ENCODE data around the gene KIF16B.

The KIF16B gene

GRCh38 chr20:16272780-16273360 is 300.4 kb downstream of the KIF16B start:
- no peak overlapping the region for H3K4me3 ChIP-seq (ENCODE audit: low read depth, low read length)
- no peak for DNase-seq (ENCODE audit: low read depth)
- no peak for TF ChIP-seq CTCF (IDR thresholded peaks at IDR 0.05; ENCODE audit: control insufficient read depth, extremely low read depth, insufficient read depth)

DNA sequence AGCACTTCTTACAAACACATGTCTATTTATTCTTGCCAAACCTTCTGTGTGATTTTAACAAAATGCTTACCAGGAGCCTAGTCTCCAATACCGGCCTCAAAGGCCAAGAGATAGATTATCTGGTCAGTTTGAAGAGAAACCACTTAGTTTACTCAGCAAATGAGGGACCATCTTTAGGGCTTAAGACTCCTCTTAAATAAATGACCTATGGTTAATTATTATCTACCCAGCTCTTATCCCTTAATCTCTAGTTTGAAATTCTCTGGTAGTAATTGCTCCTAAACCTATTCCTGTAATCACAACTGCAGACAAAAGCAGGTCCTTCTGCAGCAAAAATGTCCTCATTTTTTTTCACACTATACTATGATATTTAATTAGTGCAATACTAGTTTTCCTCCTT is 301.8 kb downstream of the KIF16B start:
- no peak for TF ChIP-seq CTCF (IDR thresholded peaks at IDR 0.05; ENCODE audit: control insufficient read depth, extremely low read depth, insufficient read depth)
- no peak for DNase-seq (ENCODE audit: low read depth)

DNA sequence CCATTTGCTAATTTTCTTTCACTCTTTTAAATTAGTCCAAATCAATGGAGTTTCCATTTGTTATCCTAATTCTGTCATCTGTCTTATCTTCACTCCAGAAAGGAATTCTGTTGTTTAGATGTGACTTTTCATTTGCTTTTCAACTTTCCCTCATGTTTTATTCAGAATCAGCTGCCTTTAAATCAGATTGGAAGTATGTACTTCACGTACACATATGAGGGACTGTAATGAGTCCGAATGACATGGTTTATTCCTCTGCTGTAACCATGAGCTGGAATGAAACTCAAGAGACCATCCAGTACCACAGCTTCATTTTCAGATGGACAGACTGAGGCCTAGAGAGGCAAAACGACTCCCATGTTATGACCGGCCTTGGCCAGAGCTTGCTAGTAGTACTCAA is 302.3 kb downstream of the KIF16B start:
- TF ChIP-seq CTCF (IDR thresholded peaks at IDR 0.05; ENCODE audit: control insufficient read depth, extremely low read depth, insufficient read depth) = no peak
- DNase-seq (ENCODE audit: low read depth) = no peak
- H3K4me3 ChIP-seq (ENCODE audit: low read depth, low read length) = no peak overlapping the region

More for the DNA sequence above, 301.8 kb downstream of the KIF16B start:
- no peak overlapping the region for H3K4me3 ChIP-seq (ENCODE audit: low read depth, low read length)

DNA sequence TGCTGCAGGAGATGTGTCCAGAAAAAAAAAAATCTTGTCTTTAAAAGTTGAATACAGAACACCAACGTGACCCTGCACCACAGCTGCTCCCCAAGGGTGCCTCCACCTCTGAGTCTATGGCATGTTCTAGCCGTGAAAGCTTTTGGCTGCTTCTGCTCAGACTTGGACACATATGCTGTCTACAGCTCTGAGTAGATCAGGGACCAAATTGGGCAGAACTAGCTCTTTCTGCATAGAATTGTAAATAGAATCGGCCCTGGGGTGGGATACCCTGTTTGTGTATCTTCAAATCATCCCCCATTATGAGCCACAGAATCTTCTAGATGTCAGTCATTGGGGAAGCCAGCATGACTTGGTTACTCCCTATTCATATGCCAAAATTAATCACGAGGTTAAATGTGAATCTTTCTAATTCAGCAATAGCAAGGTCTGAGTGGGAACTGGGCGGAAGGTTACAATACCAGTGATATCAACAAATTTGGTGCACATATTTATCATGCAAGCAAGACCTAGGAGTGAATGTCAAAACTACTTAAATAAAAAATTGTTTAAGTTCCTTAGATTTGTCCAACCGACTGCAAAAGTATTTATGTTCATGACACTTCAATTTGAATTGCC is 302.8 kb downstream of the KIF16B start:
- H3K4me3 ChIP-seq (ENCODE audit: low read depth, low read length) = no peak overlapping the region
- no peak for DNase-seq (ENCODE audit: low read depth)
- no peak for TF ChIP-seq CTCF (IDR thresholded peaks at IDR 0.05; ENCODE audit: control insufficient read depth, extremely low read depth, insufficient read depth)

- no peak overlapping the region for H3K4me3 ChIP-seq (ENCODE audit: low read depth, low read length)
- TF ChIP-seq CTCF (IDR thresholded peaks at IDR 0.05; ENCODE audit: control insufficient read depth, extremely low read depth, insufficient read depth) = no peak
- DNase-seq (ENCODE audit: low read depth) = no peak
Observed at GRCh38 chr20:16267526-16267925, 305.7 kb downstream of the KIF16B start.

DNA sequence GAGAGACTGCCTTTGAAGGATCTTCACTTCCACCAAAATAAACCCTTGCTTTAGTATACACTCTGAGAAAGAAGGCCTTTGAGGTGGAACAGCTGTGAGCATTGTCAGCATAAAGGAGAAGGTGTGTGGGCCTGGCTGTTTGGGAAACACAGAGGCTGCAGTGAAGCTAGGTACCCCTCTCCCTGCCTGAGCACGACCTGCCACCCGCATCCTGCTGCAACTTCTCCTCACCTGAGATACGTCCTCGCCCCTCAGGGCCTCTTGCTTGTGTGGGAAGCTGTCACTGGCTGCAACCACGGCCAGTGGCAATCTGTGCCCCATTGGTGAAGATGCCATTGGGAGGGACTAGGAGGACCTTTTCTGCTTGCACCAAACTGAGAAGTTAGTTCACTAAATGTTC is 307.9 kb downstream of the KIF16B start:
- DNase-seq (ENCODE audit: low read depth) = no peak
- H3K4me3 ChIP-seq (ENCODE audit: low read depth, low read length) = no peak overlapping the region
- no peak for TF ChIP-seq CTCF (IDR thresholded peaks at IDR 0.05; ENCODE audit: control insufficient read depth, extremely low read depth, insufficient read depth)

GRCh38 chr20:16263582-16263981 is 309.7 kb downstream of the KIF16B start:
- no peak for TF ChIP-seq CTCF (IDR thresholded peaks at IDR 0.05; ENCODE audit: control insufficient read depth, extremely low read depth, insufficient read depth)
- no peak for DNase-seq (ENCODE audit: low read depth)
- H3K4me3 ChIP-seq (ENCODE audit: low read depth, low read length) = no peak overlapping the region

All from LNCaP clone FGC (cell line).